Karpas-422 (cell line): Measurements from ENCODE around the gene GZMM. TPM values are rescaled to one million over a fixed set of nuclear protein-coding genes. Genes with fewer than 3 reads are reported as not detected.

Experiments used
- DNase-seq: peaks from one replicate; pipeline ENCODE4 v3.0.0-alpha.2; 2015
- H2AFZ ChIP-seq: fragments of 200-600 bp; sonication (generic); 2 replicates; pipeline ENCODE4 v1.6.1; 2014; ENCODE audit warnings: antibody characterized with exemption, low read length, mixed read lengths
- H3K27ac ChIP-seq: fragments of 200-600 bp; sonication (generic); 2 replicates; pipeline ENCODE4 v1.5.1; 2014; ENCODE audit warnings: mild to moderate bottlenecking, low read length, moderate library complexity
- H3K27me3 ChIP-seq: fragments of 200-600 bp; sonication (generic); 2 replicates; pipeline ENCODE4 v1.6.1; 2014; ENCODE audit warnings: low read length, mixed read lengths
- H3K36me3 ChIP-seq: fragments of 200-600 bp; sonication (generic); 2 replicates; pipeline ENCODE4 v1.6.1; 2014; ENCODE audit warnings: low read length, mixed read lengths; ENCODE audit not compliant: insufficient read depth
- H3K4me1 ChIP-seq: fragments of 200-600 bp; sonication (generic); 2 replicates; pipeline ENCODE4 v1.6.1; 2014; ENCODE audit warnings: mild to moderate bottlenecking, low read length, mixed read lengths
- H3K4me2 ChIP-seq: fragments of 200-600 bp; sonication (generic); 2 replicates; pipeline ENCODE4 v1.6.1; 2014; ENCODE audit warnings: low read length, low read depth, mild to moderate bottlenecking; ENCODE audit not compliant: poor library complexity, severe bottlenecking
- H3K4me3 ChIP-seq: fragments of 200-600 bp; sonication (generic); 2 replicates; pipeline ENCODE4 v1.5.1; 2014; ENCODE audit warnings: mild to moderate bottlenecking, antibody characterized with exemption, low read length, mixed read lengths
- H3K79me2 ChIP-seq: fragments of 200-600 bp; sonication (generic); 2 replicates; pipeline ENCODE4 v1.6.1; 2014; ENCODE audit warnings: mild to moderate bottlenecking, low read length, mixed read lengths
- H3K9ac ChIP-seq: fragments of 200-600 bp; sonication (generic); 2 replicates; pipeline ENCODE4 v1.6.0; 2014; ENCODE audit warnings: low read length
- H3K9me2 ChIP-seq: fragments of 200-600 bp; sonication (generic), shearing (Covaris generic); replicated peaks from 2 replicates; pipeline ENCODE4 v1.6.0; 2014; ENCODE audit warnings: mild to moderate bottlenecking, low read length, moderate library complexity; ENCODE audit not compliant: insufficient read depth
- H3K9me3 ChIP-seq: fragments of 300-700, 200-600 bp; sonication (generic); 2 replicates; pipeline ENCODE4 v1.6.1; 2014; ENCODE audit warnings: low read length, mixed read lengths
- H4K20me1 ChIP-seq: fragments of 200-600 bp; sonication (generic); 2 replicates; pipeline ENCODE4 v1.6.1; 2014; ENCODE audit warnings: mild to moderate bottlenecking, antibody characterized with exemption, low read length, low read depth; ENCODE audit not compliant: insufficient read depth
- total RNA-seq: library from RNA; depleted of rRNA; stranded (reverse); fragments of >200 nt; shearing (Covaris generic); gene quantifications from 2 replicates; pipeline ENCODE4 v1.2.3, GENCODE V29; 2014; ENCODE audit warnings: low replicate concordance; rRNA removed

The GZMM gene
- total RNA-seq, 1 experiment from 2014 or later: not detected

GRCh38 chr19:596263-596655 is 52.4 kb downstream of the GZMM start:
- H4K20me1 ChIP-seq: no peaks in the 10 kb centered on the region
- H3K9ac ChIP-seq: no peak overlapping the region
- H3K9me2 ChIP-seq: no peaks in the 10 kb centered on the region
- H3K9me3 ChIP-seq: no peaks in the 10 kb centered on the region; the same call in 1 of the 2 replicates
- H3K4me3 ChIP-seq: no peak overlapping the region
- no peak overlapping the region for H3K4me2 ChIP-seq
- H3K27ac ChIP-seq: no peak overlapping the region
- H3K27me3 ChIP-seq: no peaks in the 10 kb centered on the region
- H3K4me1 ChIP-seq: no peaks in the 10 kb centered on the region
- H3K79me2 ChIP-seq: no peaks in the 10 kb centered on the region
- no peaks in the 10 kb centered on the region for H3K36me3 ChIP-seq
- no peak overlapping the region for H2AFZ ChIP-seq
- no peak for DNase-seq

GRCh38 chr19:597406-598315 is 53.8 kb downstream of the GZMM start:
- Histone ChIP-seq H3K9me2 (no peaks in the 10 kb centered on the region), H4K20me1 (no peaks in the 10 kb centered on the region), H3K79me2 (no peaks in the 10 kb centered on the region), H3K4me3 (no peak overlapping the region), H3K4me1 (no peaks in the 10 kb centered on the region), H3K27me3 (no peaks in the 10 kb centered on the region), H3K9me3 (no peaks in the 10 kb centered on the region; the same call in 1 of the 2 replicates), H3K27ac (no peak overlapping the region), H2AFZ (no peak overlapping the region), H3K9ac (no peak overlapping the region), H3K4me2 (no peak overlapping the region), H3K36me3 (no peaks in the 10 kb centered on the region)
- DNase-seq: peak; percentile 58

Other genes starting within 250 kb of the GZMM start
- gene MIER2, start 199.3 kb upstream of the GZMM start, total RNA-seq: 7.9 and 15.3 TPM in 2 replicates
- gene C2CD4C, start 134.9 kb upstream of the GZMM start, total RNA-seq: not detected in 2 replicates
- gene SHC2, start 83.0 kb upstream of the GZMM start, total RNA-seq: not detected in 2 replicates
- 0.11 and 0.97 TPM in 2 replicates for gene MADCAM1, start 47.6 kb upstream of the GZMM start, total RNA-seq
- gene TPGS1, start 36.6 kb upstream of the GZMM start, total RNA-seq: 13.8 and 46.6 TPM in 2 replicates
- 25.7 and 96.8 TPM in 2 replicates for gene CDC34, start 12.3 kb upstream of the GZMM start, total RNA-seq
- gene BSG, start 28.5 kb downstream of the GZMM start, total RNA-seq: 124 and 186 TPM in 2 replicates
- gene HCN2, start 45.8 kb downstream of the GZMM start, total RNA-seq: not detected in 2 replicates
- gene POLRMT, start 89.5 kb downstream of the GZMM start, total RNA-seq: 51.5 and 60.6 TPM in 2 replicates
- not detected in 2 replicates for gene FGF22, start 95.8 kb downstream of the GZMM start, total RNA-seq
- gene RNF126, start 119.2 kb downstream of the GZMM start, total RNA-seq: 36.5 and 66.5 TPM in 2 replicates
- 2.3 and 3.0 TPM in 2 replicates for gene FSTL3, start 132.3 kb downstream of the GZMM start, total RNA-seq
- not detected in 2 replicates for gene PRSS57, start 151.4 kb downstream of the GZMM start, total RNA-seq
- 3.5 TPM in 1 of 2 replicates, not detected in the other for gene PALM, start 164.9 kb downstream of the GZMM start, total RNA-seq
- not detected in 2 replicates for gene MISP, start 207.1 kb downstream of the GZMM start, total RNA-seq